Left lung (tissue), 10 donors: Measurements from ENCODE around the gene EHMT1. TPM values are rescaled to one million over a fixed set of nuclear protein-coding genes. Genes with fewer than 3 reads are reported as not detected.

Experiments used
- ATAC-seq: fragments of 200-7000 bp; cut with Tn5 transposase; one replicate; pipeline ENCODE4 v1.9.1; 2020; ENCODE audit warnings: moderate library complexity
- DNase-seq, 4 donors: peaks; one replicate each; pipeline ENCODE4 v3.0.0-alpha.2; 2013 to 2020
- H3K27ac ChIP-seq, 2 donors: fragments of 200-600 bp; sonication (generic) in 1 of 2; one replicate each; pipeline versions ENCODE4 v1.5.0 to v1.8.0; 2020 to 2021
- H3K27me3 ChIP-seq, 2 donors: fragments of 200-600 bp; sonication (generic) in 1 of 2; one replicate each; pipeline versions ENCODE4 v1.5.0 to v1.8.0; 2020 to 2021
- H3K36me3 ChIP-seq, 2 donors: fragments of 200-600 bp; sonication (generic) in 1 of 2; one replicate each; pipeline versions ENCODE4 v1.5.0 to v1.8.0; 2020 to 2021
- H3K4me1 ChIP-seq, 2 donors: fragments of 200-600 bp; one replicate each; pipeline ENCODE4 v1.8.0; 2021
- H3K4me3 ChIP-seq, 2 donors: fragments of 200-600 bp; sonication (generic) in 1 of 2; one replicate each; pipeline versions ENCODE4 v1.5.0 to v1.8.0; 2020 to 2021; ENCODE audit warnings: mild to moderate bottlenecking in 1 of 2
- H3K9me3 ChIP-seq, 2 donors: fragments of 200-600 bp; sonication (generic) in 1 of 2; one replicate each; pipeline versions ENCODE4 v1.5.0 to v1.8.0; 2020 to 2021
- intact Hi-C, 2 donors: fragments of 100-400 bp; cut with DNase I; formaldehyde crosslinking; loops; one replicate each; pipeline versions ENCODE4 v1.11.2 to v1.14.2; 2022
- polyA plus RNA-seq, 6 donors: library from polyadenylated mRNA; unstranded; fragments of 120-200 nt; gene quantifications; one replicate each; pipeline ENCODE4 v1.2.1, GENCODE V29; 2013; ENCODE audit not compliant: insufficient read length in 6 of 6
- total RNA-seq, 2 donors: library from RNA; stranded (reverse); fragmentation: NEBNext Ultra II Directional; extraction: Animal tissue kit (Norgen Biotek cat#: 25700); gene quantifications; one replicate each; pipeline ENCODE4 v1.2.1, GENCODE V29; 2021
- TF ChIP-seq, protein P1 (sequence below), 2 donors: fragments of 200-600 bp; sonication (generic) in 1 of 2; IDR thresholded peaks; one replicate each; pipeline versions ENCODE4 v1.5.0 to v1.8.0; 2021; ENCODE audit warnings: antibody characterized with exemption in 2 of 2
- donor health status: DM: no; HTN: yes; CAD: no.
- donor health status: DM: no; HTN: no; CAD: no.

Gene EHMT1
- total and polyA plus RNA-seq, 8 donors, result 71.5 to 92.7 (median 82.7) TPM

DNA sequence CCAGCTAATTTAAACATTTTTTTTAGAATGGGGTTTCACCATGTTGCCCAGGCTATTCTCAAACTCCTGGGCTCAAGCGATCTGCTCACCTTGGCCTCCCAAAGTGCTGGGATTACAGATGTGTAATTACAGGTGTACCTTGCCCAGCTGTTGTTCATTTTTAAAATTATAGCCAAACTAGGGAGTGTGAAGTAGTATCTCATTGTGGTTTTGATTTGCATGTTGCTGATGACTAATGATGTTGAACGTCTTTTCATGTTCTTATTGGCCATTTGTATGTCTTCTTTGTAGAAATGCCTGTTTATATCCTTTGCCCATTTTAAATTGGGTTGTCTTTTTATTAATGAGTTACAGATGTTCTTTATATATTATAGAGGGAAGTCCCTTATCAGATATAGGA lies 31.5 kb downstream of the EHMT1 start:
- H3K4me1 ChIP-seq, result peaks cover 0 to 28% of the 10 kb centered on the region in 2 donors
- DNase-seq (no peak), ATAC-seq (no peak)
- no peak overlapping the region for H3K4me3 ChIP-seq
- TF ChIP-seq, protein P1, sequence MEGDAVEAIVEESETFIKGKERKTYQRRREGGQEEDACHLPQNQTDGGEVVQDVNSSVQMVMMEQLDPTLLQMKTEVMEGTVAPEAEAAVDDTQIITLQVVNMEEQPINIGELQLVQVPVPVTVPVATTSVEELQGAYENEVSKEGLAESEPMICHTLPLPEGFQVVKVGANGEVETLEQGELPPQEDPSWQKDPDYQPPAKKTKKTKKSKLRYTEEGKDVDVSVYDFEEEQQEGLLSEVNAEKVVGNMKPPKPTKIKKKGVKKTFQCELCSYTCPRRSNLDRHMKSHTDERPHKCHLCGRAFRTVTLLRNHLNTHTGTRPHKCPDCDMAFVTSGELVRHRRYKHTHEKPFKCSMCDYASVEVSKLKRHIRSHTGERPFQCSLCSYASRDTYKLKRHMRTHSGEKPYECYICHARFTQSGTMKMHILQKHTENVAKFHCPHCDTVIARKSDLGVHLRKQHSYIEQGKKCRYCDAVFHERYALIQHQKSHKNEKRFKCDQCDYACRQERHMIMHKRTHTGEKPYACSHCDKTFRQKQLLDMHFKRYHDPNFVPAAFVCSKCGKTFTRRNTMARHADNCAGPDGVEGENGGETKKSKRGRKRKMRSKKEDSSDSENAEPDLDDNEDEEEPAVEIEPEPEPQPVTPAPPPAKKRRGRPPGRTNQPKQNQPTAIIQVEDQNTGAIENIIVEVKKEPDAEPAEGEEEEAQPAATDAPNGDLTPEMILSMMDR (IDR thresholded peaks at IDR 0.05), result no peak
- no peaks in the 10 kb centered on the region for H3K9me3 ChIP-seq
- H3K27ac ChIP-seq, result no peak overlapping the region
- peaks cover 0 to 28% of the 10 kb centered on the region in 2 donors for H3K36me3 ChIP-seq
- no peaks in the 10 kb centered on the region for H3K27me3 ChIP-seq
- intact Hi-C loops, result no loop called here

DNA sequence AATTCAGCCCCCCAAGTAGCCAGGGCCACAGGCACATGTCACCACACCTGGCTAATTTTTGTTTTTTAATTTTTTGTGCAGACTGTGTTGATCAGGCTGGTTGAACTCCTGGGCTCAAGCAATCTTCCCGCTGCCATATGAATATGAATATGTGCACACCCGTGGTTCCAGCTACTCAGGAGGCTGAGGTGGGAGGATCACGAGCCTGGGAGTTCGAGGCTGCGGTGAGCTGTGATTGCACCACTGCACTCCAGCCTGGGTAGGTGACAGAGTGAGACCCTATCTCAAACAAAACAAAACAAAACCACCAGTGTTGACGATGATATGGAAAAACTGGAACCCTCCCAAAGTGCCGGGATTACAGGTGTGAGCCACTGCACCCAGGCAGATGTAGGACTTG lies 32.0 kb downstream of the EHMT1 start:
- no peak overlapping the region for H3K27ac ChIP-seq
- intact Hi-C loops, result no loop called here
- no peaks in the 10 kb centered on the region for H3K27me3 ChIP-seq
- H3K4me3 ChIP-seq, result no peak overlapping the region
- peaks cover 0 to 31% of the 10 kb centered on the region in 2 donors for H3K36me3 ChIP-seq
- no peaks in the 10 kb centered on the region for H3K9me3 ChIP-seq
- H3K4me1 ChIP-seq, result peaks cover 0 to 28% of the 10 kb centered on the region in 2 donors
- TF ChIP-seq, protein P1 (IDR thresholded peaks at IDR 0.05), result no peak
- ATAC-seq (no peak), DNase-seq (no peak)

DNA sequence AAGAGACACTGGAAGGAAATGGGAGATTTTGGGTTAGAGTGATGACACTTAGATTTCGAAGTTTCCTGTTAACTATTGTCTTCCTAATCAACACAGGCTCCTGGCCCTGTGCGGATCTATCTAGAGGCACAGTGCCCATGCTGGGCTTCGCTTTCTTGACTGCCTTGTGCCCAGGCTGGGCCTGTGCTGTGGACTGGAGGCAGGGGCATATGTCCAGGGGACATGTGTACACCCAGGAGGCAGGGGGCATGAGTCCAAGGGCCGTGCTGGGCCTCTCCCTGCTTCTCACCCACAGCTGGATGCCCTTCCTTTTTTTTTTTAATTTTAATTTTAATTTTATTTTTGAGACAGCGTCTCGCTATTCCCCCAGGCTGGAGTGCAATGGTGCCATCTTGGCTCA lies 37.6 kb downstream of the EHMT1 start:
- ATAC-seq (no peak), DNase-seq (no peak)
- peaks cover 0 to 31% of the 10 kb centered on the region in 2 donors for H3K36me3 ChIP-seq
- H3K4me1 ChIP-seq, result peaks cover 0 to 11% of the 10 kb centered on the region in 2 donors
- TF ChIP-seq, protein P1 (IDR thresholded peaks at IDR 0.05), result no peak
- H3K27ac ChIP-seq, result no peak overlapping the region
- H3K27me3 ChIP-seq, result no peaks in the 10 kb centered on the region
- no peak overlapping the region for H3K4me3 ChIP-seq
- no peaks in the 10 kb centered on the region for H3K9me3 ChIP-seq
- intact Hi-C loops, result no loop called here

DNA sequence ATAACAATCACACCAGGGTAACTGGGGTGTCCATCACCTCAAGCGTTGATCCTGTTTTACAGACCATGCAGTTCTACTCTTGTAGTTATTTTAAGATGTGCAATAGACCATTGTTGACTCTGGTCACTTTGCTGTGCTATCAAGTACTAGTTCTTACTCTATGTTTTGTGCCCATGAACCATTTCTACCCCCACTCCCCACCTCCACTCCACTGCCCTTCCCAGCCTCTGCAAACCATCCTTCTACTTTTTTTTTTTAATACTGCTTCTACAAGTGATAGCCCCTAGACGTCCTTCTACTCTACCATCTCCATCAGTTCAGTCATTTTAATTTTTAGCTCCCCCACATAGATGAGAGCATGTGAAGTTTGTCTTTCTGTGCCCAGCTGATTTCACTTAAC lies 38.8 kb downstream of the EHMT1 start:
- Histone ChIP-seq H3K27me3 (no peaks in the 10 kb centered on the region), H3K9me3 (no peaks in the 10 kb centered on the region), H3K27ac (no peak overlapping the region), H3K4me3 (no peak overlapping the region), H3K36me3 (peaks cover 0 to 19% of the 10 kb centered on the region in 2 donors), H3K4me1 (peaks cover 0 to 11% of the 10 kb centered on the region in 2 donors)
- ATAC-seq (no peak), DNase-seq (no peak)
- intact Hi-C loops, result no loop called here
- TF ChIP-seq, protein P1 (IDR thresholded peaks at IDR 0.05), result no peak

DNA sequence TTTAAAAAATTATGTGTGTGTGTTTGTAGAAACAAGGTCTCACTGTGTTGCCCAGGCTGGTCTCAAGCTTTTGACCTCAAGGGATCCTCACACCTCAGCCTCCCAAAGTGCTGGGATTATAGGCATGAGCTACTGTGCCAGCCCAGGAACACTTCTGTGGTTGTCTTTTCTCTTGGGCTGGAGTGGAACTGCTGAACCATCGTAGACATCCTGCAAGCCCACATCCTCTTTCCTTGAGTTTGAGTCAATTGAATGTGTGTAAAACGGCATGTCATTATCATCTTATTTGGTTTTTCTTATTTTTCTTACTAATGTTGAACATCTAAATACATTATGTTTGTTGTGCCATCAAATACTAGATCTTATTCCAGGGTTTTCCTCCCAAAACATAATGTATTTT lies 40.0 kb downstream of the EHMT1 start:
- intact Hi-C loops, result no loop called here
- Histone ChIP-seq H3K27ac (no peak overlapping the region), H3K36me3 (peaks cover 0 to 15% of the 10 kb centered on the region in 2 donors), H3K27me3 (no peaks in the 10 kb centered on the region), H3K9me3 (no peaks in the 10 kb centered on the region), H3K4me1 (peaks cover 0 to 11% of the 10 kb centered on the region in 2 donors), H3K4me3 (no peak overlapping the region)
- no peak for DNase-seq
- ATAC-seq, result no peak
- TF ChIP-seq, protein P1 (IDR thresholded peaks at IDR 0.05), result no peak
